CD14-positive monocyte (primary cell): ENCODE measurements around the gene TPM1. TPM values are rescaled to one million over a fixed set of nuclear protein-coding genes. Genes with fewer than 3 reads are reported as not detected.
A peak's percentile ranks its signal among the peaks of the same experiment; 100 is the strongest.

Experiments
- DNase-seq, 3 donors: peaks; one replicate each; pipeline ENCODE4 v3.0.0-alpha.2; 2011 to 2022
- H2AFZ ChIP-seq: 2 replicates; pipeline ENCODE4 v1.6.0; 2012; ENCODE audit warnings: mild to moderate bottlenecking, low read depth, low read length, inconsistent platforms; ENCODE audit not compliant: insufficient read depth, poor library complexity, severe bottlenecking
- H3K27ac ChIP-seq, 2 donors: 1 replicate in 1 of 2; 2 replicates in 1 of 2; pipeline ENCODE4 v1.5.1; 2012 to 2013; ENCODE audit warnings: low read length in 2 of 2, control low read depth in 1 of 2, inconsistent platforms in 1 of 2, low read depth in 1 of 2, mild to moderate bottlenecking in 1 of 2
- H3K27me3 ChIP-seq, 2 donors: one replicate each; pipeline versions ENCODE4 v1.6.0 to v1.6.1; 2011 to 2013; ENCODE audit warnings: low read length in 2 of 2; ENCODE audit not compliant: control insufficient read depth in 2 of 2, insufficient read depth in 2 of 2
- H3K36me3 ChIP-seq, 2 donors: replicated peaks in 1 of 2; 1 replicate in 1 of 2; 2 replicates in 1 of 2; pipeline versions ENCODE4 v1.5.1 to v1.6.1; 2012 to 2013; ENCODE audit warnings: low read length in 2 of 2, control low read depth in 1 of 2, inconsistent platforms in 1 of 2, mild to moderate bottlenecking in 1 of 2; ENCODE audit not compliant: insufficient read depth in 2 of 2, control insufficient read depth in 1 of 2
- H3K4me1 ChIP-seq, 2 donors: 1 replicate in 1 of 2; 2 replicates in 1 of 2; pipeline versions ENCODE4 v1.5.1 to v1.6.1; 2012 to 2013; ENCODE audit warnings: low read length in 2 of 2, control low read depth in 1 of 2, inconsistent platforms in 1 of 2, mild to moderate bottlenecking in 1 of 2, moderate library complexity in 1 of 2; ENCODE audit not compliant: insufficient read depth in 2 of 2, control insufficient read depth in 1 of 2
- H3K4me2 ChIP-seq: replicated peaks from 2 replicates; pipeline ENCODE3; 2012; ENCODE audit warnings: low read length, moderate library complexity, mild to moderate bottlenecking; ENCODE audit not compliant: poor library complexity, severe bottlenecking; ENCODE audit errors: extremely low read depth
- H3K4me3 ChIP-seq, 3 experiments: fragments of 200-600 bp in 1 of 3; sonication (generic) in 1 of 3; replicated peaks in 1 of 3; 1 replicate in 2 of 3; 2 replicates in 1 of 3; pipeline ENCODE4 v1.5.1; 2011 to 2013; ENCODE audit warnings: low read length in 3 of 3, mild to moderate bottlenecking in 3 of 3, control low read depth in 2 of 3, low read depth in 2 of 3, inconsistent platforms in 1 of 3, moderate library complexity in 1 of 3
- H3K79me2 ChIP-seq: 2 replicates; pipeline ENCODE4 v1.6.0; 2012; ENCODE audit warnings: mild to moderate bottlenecking, control low read depth, inconsistent platforms, low read length, moderate library complexity; ENCODE audit not compliant: insufficient read depth
- H3K9ac ChIP-seq: 2 replicates; pipeline ENCODE4 v1.6.0; 2017; ENCODE audit warnings: low read length, mild to moderate bottlenecking; ENCODE audit not compliant: insufficient read depth, poor library complexity, severe bottlenecking
- H3K9me3 ChIP-seq, 2 donors: replicated peaks in 1 of 2; 1 replicate in 1 of 2; 2 replicates in 1 of 2; pipeline versions ENCODE4 v1.5.1 to v1.6.1; 2012 to 2013; ENCODE audit warnings: low read length in 2 of 2, control low read depth in 1 of 2; ENCODE audit not compliant: control insufficient read depth in 1 of 2, insufficient read depth in 1 of 2
- H4K20me1 ChIP-seq: 2 replicates; pipeline ENCODE4 v1.6.0; 2012; ENCODE audit warnings: mild to moderate bottlenecking, low read length, control low read depth, moderate library complexity; ENCODE audit not compliant: insufficient read depth
- H3K27ac Mint-ChIP-seq, 7 donors: one replicate each; pipeline ENCODE4 v1.8.0; 2020; ENCODE audit warnings: mild to moderate bottlenecking in 7 of 7, mixed read lengths in 7 of 7, moderate library complexity in 6 of 7, inconsistent platforms in 2 of 7
- H3K27me3 Mint-ChIP-seq, 3 donors: one replicate each; pipeline ENCODE4 v1.8.0; 2021 to 2022; ENCODE audit warnings: low read depth in 3 of 3, mild to moderate bottlenecking in 3 of 3, mixed read lengths in 3 of 3, moderate library complexity in 3 of 3, inconsistent platforms in 1 of 3
- H3K36me3 Mint-ChIP-seq, 2 donors: one replicate each; pipeline ENCODE4 v1.8.0; 2020; ENCODE audit warnings: mixed read lengths in 2 of 2, inconsistent platforms in 1 of 2, mild to moderate bottlenecking in 1 of 2
- H3K4me1 Mint-ChIP-seq: one replicate; pipeline ENCODE4 v1.8.0; 2020; ENCODE audit warnings: mild to moderate bottlenecking, mixed read lengths
- H3K4me3 Mint-ChIP-seq, 2 donors: one replicate each; pipeline ENCODE4 v1.8.0; 2020; ENCODE audit warnings: mild to moderate bottlenecking in 2 of 2, mixed read lengths in 2 of 2, moderate library complexity in 1 of 2
- H3K9me3 Mint-ChIP-seq, 7 donors: one replicate each; pipeline ENCODE4 v1.8.0; 2020 to 2022; ENCODE audit warnings: mixed read lengths in 7 of 7, mild to moderate bottlenecking in 6 of 7, moderate library complexity in 6 of 7, inconsistent platforms in 2 of 7
- whole genome bisulfite sequencing: methylation state at CpG from one replicate; pipeline ENCODE4 v1.1.5; 2013; ENCODE audit warnings: missing lambda C conversion rate; ENCODE audit not compliant: insufficient coverage; 5-methylcytosine and 5-hydroxymethylcytosine counted together
- intact Hi-C, 2 donors: fragments of 100-400 bp; cut with micrococcal nuclease; formaldehyde crosslinking; loops; one replicate each; pipeline versions ENCODE4 v1.15.0 to v1.15.1; 2023
- polyA plus RNA-seq, 3 donors: library from polyadenylated mRNA; depleted of rRNA in 1 of 3; unstranded in 2 of 3; stranded (reverse) in 1 of 3; fragments of 300-500 nt in 2 of 3; fragments of >200 nt in 1 of 3; fragmentation: Illumina TruSeq in 2 of 3; gene quantifications; 1 replicate in 2 of 3; 2 replicates in 1 of 3; pipeline ENCODE4 v1.2.3, GENCODE V29; 2012 to 2021
- TF ChIP-seq, protein P1 (sequence below): fragments of 200-600 bp; IDR thresholded peaks from one replicate; pipeline ENCODE4 v1.8.0; 2022; ENCODE audit warnings: antibody characterized with exemption, mild to moderate bottlenecking

Gene TPM1
- polyA plus RNA-seq, 3 donors, result 11.7 to 15.9 (median 11.9) TPM

GRCh38 chr15:63028442-63029110 lies 14.0 kb upstream of the TPM1 start:
- no peak for DNase-seq
- H3K79me2 ChIP-seq, result no peaks in the 10 kb centered on the region
- H3K4me3 Mint-ChIP-seq, result peak overlapping the region in 1 of 2 donors; percentile 32
- H3K36me3 ChIP-seq, result no peaks in the 10 kb centered on the region
- H4K20me1 ChIP-seq, result no peaks in the 10 kb centered on the region
- H3K27me3 Mint-ChIP-seq, result peaks cover 5 to 12% (median 7%) of the 10 kb centered on the region in 3 donors
- peaks cover 24% of the 10 kb centered on the region for H3K4me1 Mint-ChIP-seq
- peaks cover 0 to 1% of the 10 kb centered on the region in 2 donors for H3K36me3 Mint-ChIP-seq
- H3K27ac ChIP-seq, result no peak overlapping the region
- H2AFZ ChIP-seq, result no peak overlapping the region
- no peak overlapping the region for H3K9ac ChIP-seq
- H3K27ac Mint-ChIP-seq, result peak overlapping the region in 1 of 7 donors; percentile 3
- H3K9me3 ChIP-seq, result no peaks in the 10 kb centered on the region
- peaks cover 0 to 3% (median 0%) of the 10 kb centered on the region in 7 donors for H3K9me3 Mint-ChIP-seq
- H3K27me3 ChIP-seq, result peaks cover 0 to 2% of the 10 kb centered on the region in 2 donors
- intact Hi-C loops, result no loop called here
- no peak overlapping the region for H3K4me2 ChIP-seq
- H3K4me3 ChIP-seq, result no peak overlapping the region
- TF ChIP-seq, protein P1, sequence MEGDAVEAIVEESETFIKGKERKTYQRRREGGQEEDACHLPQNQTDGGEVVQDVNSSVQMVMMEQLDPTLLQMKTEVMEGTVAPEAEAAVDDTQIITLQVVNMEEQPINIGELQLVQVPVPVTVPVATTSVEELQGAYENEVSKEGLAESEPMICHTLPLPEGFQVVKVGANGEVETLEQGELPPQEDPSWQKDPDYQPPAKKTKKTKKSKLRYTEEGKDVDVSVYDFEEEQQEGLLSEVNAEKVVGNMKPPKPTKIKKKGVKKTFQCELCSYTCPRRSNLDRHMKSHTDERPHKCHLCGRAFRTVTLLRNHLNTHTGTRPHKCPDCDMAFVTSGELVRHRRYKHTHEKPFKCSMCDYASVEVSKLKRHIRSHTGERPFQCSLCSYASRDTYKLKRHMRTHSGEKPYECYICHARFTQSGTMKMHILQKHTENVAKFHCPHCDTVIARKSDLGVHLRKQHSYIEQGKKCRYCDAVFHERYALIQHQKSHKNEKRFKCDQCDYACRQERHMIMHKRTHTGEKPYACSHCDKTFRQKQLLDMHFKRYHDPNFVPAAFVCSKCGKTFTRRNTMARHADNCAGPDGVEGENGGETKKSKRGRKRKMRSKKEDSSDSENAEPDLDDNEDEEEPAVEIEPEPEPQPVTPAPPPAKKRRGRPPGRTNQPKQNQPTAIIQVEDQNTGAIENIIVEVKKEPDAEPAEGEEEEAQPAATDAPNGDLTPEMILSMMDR, result no peak
- H3K4me1 ChIP-seq, result peaks cover 20% of the 10 kb centered on the region in 2 donors
- WGBS, result 90% methylated on average over 5 of the region's 5 CpGs

DNA sequence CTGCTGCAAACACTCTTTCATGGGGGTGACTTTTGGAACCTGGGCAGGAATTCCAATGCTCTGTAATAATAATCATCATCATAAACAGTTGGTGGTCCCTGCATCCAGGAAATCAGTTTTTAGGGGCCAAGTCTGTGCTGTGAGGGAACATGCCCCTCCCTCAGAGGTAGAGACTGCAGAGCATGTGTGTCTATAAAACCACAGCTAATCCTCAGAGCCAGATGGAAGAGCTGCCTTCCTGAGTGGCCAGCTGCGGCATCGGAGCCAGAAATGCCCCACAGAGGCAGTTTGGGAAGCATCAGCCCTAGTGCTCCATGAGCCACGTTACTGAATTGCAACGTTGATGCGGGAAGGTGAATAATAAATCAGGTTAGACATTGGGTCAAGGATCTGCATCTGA lies 12.9 kb upstream of the TPM1 start:
- Mint-ChIP-seq H3K27me3 (peaks cover 3 to 12% (median 6%) of the 10 kb centered on the region in 3 donors), H3K4me3 (peak overlapping the region; percentile 70 to 91), H3K4me1 (peaks cover 24% of the 10 kb centered on the region), H3K36me3 (peaks cover 0 to 1% of the 10 kb centered on the region in 2 donors), H3K9me3 (peaks cover 0 to 3% (median 0%) of the 10 kb centered on the region in 7 donors), H3K27ac (peak overlapping the region; percentile 81 to 93 (median 90))
- Histone ChIP-seq H3K4me1 (peaks cover 20% of the 10 kb centered on the region in 2 donors), H3K79me2 (no peaks in the 10 kb centered on the region), H3K36me3 (no peaks in the 10 kb centered on the region), H3K27ac (peak overlapping the region; percentile 67 to 81), H4K20me1 (no peaks in the 10 kb centered on the region), H3K4me2 (peak overlapping the region; percentile 72), H3K9ac (no peak overlapping the region), H3K4me3 (peak overlapping the region; percentile 14 to 60 (median 22)), H3K9me3 (no peaks in the 10 kb centered on the region), H3K27me3 (peaks cover 0 to 2% of the 10 kb centered on the region in 2 donors), H2AFZ (peak overlapping the region; percentile 76)
- DNase-seq, result no peak
- intact Hi-C loops, result no loop called here
- TF ChIP-seq, protein P1, result no peak
- WGBS, result 10% methylated on average over 2 of the region's 5 CpGs
